ENCODE measurements around the gene CHD2. TPM values are rescaled to one million over a fixed set of nuclear protein-coding genes. Genes with fewer than 3 reads are reported as not detected.

The CHD2 gene
- total RNA-seq, 1 experiment from 2014 or later: 120 TPM

GRCh38 chr15:92889390-92890107 lies 10.6 kb upstream of the CHD2 start:
- Histone ChIP-seq H3K4me3 (no peak overlapping the region), H3K36me3 (ENCODE audit: low read depth) (peaks cover 87% of the 10 kb centered on the region), H3K9me2 (ENCODE audit: insufficient read depth) (no peaks in the 10 kb centered on the region), H3K4me1 (replicated peaks; ENCODE audit: insufficient read depth) (peaks cover 26% of the 10 kb centered on the region), H4K20me1 (ENCODE audit: insufficient read depth) (peaks cover 14% of the 10 kb centered on the region; the same call in 1 of the 2 replicates), H3K27me3 (ENCODE audit: insufficient read depth, low read depth) (no peaks in the 10 kb centered on the region; the same call in 1 of the 2 replicates), H3F3A (ENCODE audit: insufficient read depth, low read depth) (peaks cover 83% of the 10 kb centered on the region), H3K9me3 (ENCODE audit: insufficient read depth, low read depth) (no peaks in the 10 kb centered on the region), H3K27ac (0 out of 2 replicates have a peak overlapping the region, but pooled peaks have one; percentile 12), H3K4me2 (no peak overlapping the region), H2AFZ (no peak overlapping the region), H3K79me2 (ENCODE audit: low read depth) (peaks cover 100% of the 10 kb centered on the region)
- BruUV-seq (replicated peaks): no TSS peak
- DNase-seq: no peak
- ChIA-PET POLR2A (ENCODE audit: unreplicated experiment) (interaction anchor here (0.7 kb wide), 1 partner anchor 31 kb away, joined by 7 read pairs; no protein-coding TSS in a partner anchor), CTCF (no interaction called here)
- TF ChIP-seq CTCF (conservative IDR thresholded peaks at IDR 0.05): no peak
- TF ChIP-seq EZH2 (IDR thresholded peaks at IDR 0.05; ENCODE audit: low read depth): no peak
- intact Hi-C loops (cut with micrococcal nuclease; ENCODE audit: unreplicated experiment): loop anchor here (2.0 kb wide), 1 partner anchor 25 kb away; no protein-coding TSS in a partner anchor

GRCh38 chr15:92891533-92892200 lies 8.5 kb upstream of the CHD2 start:
- Histone ChIP-seq H4K20me1 (ENCODE audit: insufficient read depth) (peaks cover 3% of the 10 kb centered on the region; the same call in 1 of the 2 replicates), H3F3A (ENCODE audit: insufficient read depth, low read depth) (peaks cover 86% of the 10 kb centered on the region), H3K4me3 (no peak overlapping the region), H3K4me1 (replicated peaks; ENCODE audit: insufficient read depth) (peaks cover 9% of the 10 kb centered on the region; the same call in 1 of the 2 replicates), H2AFZ (no peak overlapping the region), H3K79me2 (ENCODE audit: low read depth) (peaks cover 100% of the 10 kb centered on the region), H3K9me3 (ENCODE audit: insufficient read depth, low read depth) (no peaks in the 10 kb centered on the region), H3K4me2 (no peak overlapping the region), H3K9me2 (ENCODE audit: insufficient read depth) (no peaks in the 10 kb centered on the region), H3K27me3 (ENCODE audit: insufficient read depth, low read depth) (no peaks in the 10 kb centered on the region; the same call in 1 of the 2 replicates), H3K36me3 (ENCODE audit: low read depth) (peaks cover 84% of the 10 kb centered on the region), H3K27ac (no peak overlapping the region)
- no peak for DNase-seq
- intact Hi-C loops (cut with micrococcal nuclease; ENCODE audit: unreplicated experiment): no loop called here
- POLR2A ChIA-PET (ENCODE audit: unreplicated experiment): interaction anchor here (0.7 to 1.0 kb wide), 2 partner anchors 9 to 64 kb away, joined by 6 to 16 read pairs; no protein-coding TSS in a partner anchor
- BruUV-seq (replicated peaks): no TSS peak
- CTCF ChIA-PET: no interaction called here
- TF ChIP-seq EZH2 (IDR thresholded peaks at IDR 0.05; ENCODE audit: low read depth) (no peak), CTCF (conservative IDR thresholded peaks at IDR 0.05) (no peak)

GRCh38 chr15:92892201-92892555 lies 7.9 kb upstream of the CHD2 start:
- no TSS peak for BruUV-seq (replicated peaks)
- Histone ChIP-seq H3K9me3 (ENCODE audit: insufficient read depth, low read depth) (no peaks in the 10 kb centered on the region), H3K36me3 (ENCODE audit: low read depth) (peaks cover 84% of the 10 kb centered on the region), H3K4me2 (no peak overlapping the region), H3K9me2 (ENCODE audit: insufficient read depth) (no peaks in the 10 kb centered on the region), H3K4me3 (no peak overlapping the region), H4K20me1 (ENCODE audit: insufficient read depth) (peaks cover 3% of the 10 kb centered on the region; the same call in 1 of the 2 replicates), H3K27ac (no peak overlapping the region), H3K27me3 (ENCODE audit: insufficient read depth, low read depth) (no peaks in the 10 kb centered on the region; the same call in 1 of the 2 replicates), H3F3A (ENCODE audit: insufficient read depth, low read depth) (peaks cover 86% of the 10 kb centered on the region), H3K4me1 (replicated peaks; ENCODE audit: insufficient read depth) (0 out of 2 replicates have a peak, but pooled peaks cover 7% of the 10 kb centered on the region), H3K79me2 (ENCODE audit: low read depth) (peaks cover 100% of the 10 kb centered on the region), H2AFZ (no peak overlapping the region)
- TF ChIP-seq CTCF (conservative IDR thresholded peaks at IDR 0.05) (no peak), EZH2 (IDR thresholded peaks at IDR 0.05; ENCODE audit: low read depth) (no peak)
- ChIA-PET CTCF (no interaction called here), POLR2A (ENCODE audit: unreplicated experiment) (interaction anchor here (0.6 to 1.0 kb wide), 3 partner anchors 10 to 17 kb away, joined by 3 to 16 read pairs (median 5); no protein-coding TSS in a partner anchor)
- intact Hi-C loops (cut with micrococcal nuclease; ENCODE audit: unreplicated experiment): no loop called here
- DNase-seq: no peak
